Colonic mucosa (tissue), 4 donors: Measurements from ENCODE around the gene TYMP. TPM values are rescaled to one million over a fixed set of nuclear protein-coding genes. Genes with fewer than 3 reads are reported as not detected.

ENCODE experiments used
- DNase-seq: peaks from one replicate; pipeline ENCODE4 v3.0.0-alpha.2; 2020
- H3K27ac ChIP-seq: fragments of 200-600 bp; one replicate; pipeline ENCODE4 v1.8.0; 2021
- H3K27me3 ChIP-seq: fragments of 200-600 bp; one replicate; pipeline ENCODE4 v1.8.0; 2021
- H3K36me3 ChIP-seq: fragments of 200-600 bp; one replicate; pipeline ENCODE4 v1.8.0; 2021
- H3K4me1 ChIP-seq: fragments of 200-600 bp; one replicate; pipeline ENCODE4 v1.8.0; 2021; ENCODE audit warnings: mild to moderate bottlenecking
- H3K4me3 ChIP-seq: fragments of 200-600 bp; one replicate; pipeline ENCODE4 v1.8.0; 2021
- H3K9ac ChIP-seq, 2 donors: one replicate each; pipeline ENCODE4 v1.7.0; 2013; ENCODE audit warnings: control low read depth in 2 of 2, low read depth in 2 of 2, low read length in 2 of 2
- H3K9me3 ChIP-seq: fragments of 200-600 bp; one replicate; pipeline ENCODE4 v1.8.0; 2021
- CTCF ChIP-seq: fragments of 200-600 bp; IDR thresholded peaks from one replicate; pipeline ENCODE4 v1.8.0; 2022; ENCODE audit warnings: antibody characterized with exemption, mild to moderate bottlenecking
- intact Hi-C: fragments of 100-400 bp; cut with DNase I; formaldehyde crosslinking; loops from one replicate; pipeline ENCODE4 v1.14.1; 2022
- total RNA-seq, 2 donors: library from RNA; stranded (reverse); fragmentation: NEBNext Ultra II Directional in 1 of 2; extraction: Animal tissue kit (Norgen Biotek cat#: 25700) in 1 of 2; gene quantifications; one replicate each; pipeline ENCODE4 v1.2.1, GENCODE V29; 2021
- donor health status: healthy.
- donor health status: DM: no; HTN: no; CAD: no.
- donor health status: DM: no; HTN: no; CAD: no.

TYMP gene
- total RNA-seq, 2 donors from 2014 or later: 22.6 to 28.0 TPM

- intact Hi-C loops: no loop called here
- H3K9ac ChIP-seq: no peak overlapping the region
- no peak for TF ChIP-seq CTCF
- peaks cover 32% of the 10 kb centered on the region for H3K27me3 ChIP-seq
- DNase-seq: no peak
- H3K4me3 ChIP-seq: no peak overlapping the region
- no peaks in the 10 kb centered on the region for H3K9me3 ChIP-seq
- H3K4me1 ChIP-seq: no peaks in the 10 kb centered on the region
- H3K36me3 ChIP-seq: no peaks in the 10 kb centered on the region
- no peak overlapping the region for H3K27ac ChIP-seq
Measured at GRCh38 chr22:50546326-50547262, 16.8 kb upstream of the TYMP start.

DNA sequence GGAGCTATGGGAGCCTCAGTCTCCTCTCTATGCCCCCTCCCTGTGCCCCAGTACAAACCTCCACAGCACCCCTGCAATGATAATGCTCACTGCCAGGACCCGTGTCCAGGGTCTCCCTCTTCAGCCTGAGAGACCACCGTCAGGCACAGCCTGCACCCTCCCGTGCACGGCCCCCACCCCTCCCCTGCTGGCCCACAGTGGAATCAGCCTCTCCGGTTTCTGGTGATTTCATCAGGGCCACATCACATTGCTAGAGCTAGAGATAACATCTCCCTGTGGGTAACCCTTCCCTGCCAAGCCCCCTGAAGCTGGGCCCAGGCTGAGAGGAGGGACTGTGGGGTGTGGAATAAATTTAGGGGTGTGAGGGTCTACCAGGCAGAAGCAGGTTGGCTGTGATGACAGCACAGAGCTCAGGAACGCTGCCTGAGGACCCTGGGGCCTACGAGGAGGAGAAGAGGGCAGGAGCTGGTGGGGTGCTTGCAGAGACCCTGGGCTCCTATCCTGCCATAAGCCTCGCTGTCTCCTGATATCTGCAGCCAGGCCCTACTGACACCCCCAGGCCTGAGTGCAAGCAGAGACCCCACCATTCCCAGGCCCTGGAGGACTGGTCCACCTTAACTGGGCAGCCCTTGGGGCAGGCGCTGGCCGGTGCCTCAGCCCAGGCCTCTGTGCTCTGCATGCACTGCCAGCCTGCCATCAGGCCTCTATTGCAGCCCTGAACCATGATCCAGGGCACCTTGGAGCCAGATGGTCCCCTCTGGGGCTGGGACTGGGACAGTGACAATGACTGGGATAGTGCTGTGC, 15.9 kb upstream of the TYMP start, which contains the start of gene KLHDC7B:
Gene KLHDC7B, plus strand, starts transcription at position 378 of the 804 bp plus-strand sequence. Its CDS starts 345 bp downstream, at position 723.
- H3K4me1 ChIP-seq: no peaks in the 10 kb centered on the region
- H3K4me3 ChIP-seq: no peak within 1 kb of the TSS
- no peak for DNase-seq
- H3K36me3 ChIP-seq: no peaks in the 10 kb centered on the region
- H3K9me3 ChIP-seq: no peaks in the 10 kb centered on the region
- peaks cover 32% of the 10 kb centered on the region for H3K27me3 ChIP-seq
- H3K27ac ChIP-seq: peak within 1 kb of the TSS; percentile 35
- H3K9ac ChIP-seq: peak within 1 kb of the TSS; percentile 35 to 48
- intact Hi-C loops: no loop called here
- TF ChIP-seq CTCF: no peak

DNA sequence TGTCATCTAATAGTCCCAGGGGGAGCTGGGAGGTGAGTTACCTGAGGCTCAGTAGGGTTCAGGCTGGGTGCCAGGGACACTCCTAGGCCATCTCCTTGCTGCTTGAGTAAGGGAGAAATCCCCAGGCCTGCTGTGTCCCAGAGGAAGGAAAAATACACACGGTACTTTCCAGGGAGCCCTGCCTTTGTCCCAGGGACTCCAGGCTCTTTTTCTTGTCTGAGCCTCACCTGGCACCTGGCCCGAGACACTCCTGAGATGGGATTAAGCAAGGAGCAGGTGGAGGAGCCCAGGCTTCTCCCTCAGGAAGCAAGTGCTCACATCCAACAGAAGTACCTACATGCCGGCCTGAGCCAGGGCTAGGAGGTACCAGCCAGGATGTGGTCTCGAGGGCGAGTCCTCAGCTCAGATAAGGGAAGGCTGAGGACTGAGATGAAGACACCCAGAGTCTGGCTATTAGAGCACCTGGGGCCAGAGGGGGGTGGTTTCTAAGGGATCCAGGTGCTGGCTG, 15.0 kb upstream of the TYMP start:
- peak; percentile 62 for DNase-seq
- peak overlapping the region; percentile 48 to 58 for H3K9ac ChIP-seq
- no peak for TF ChIP-seq CTCF
- H3K4me1 ChIP-seq: no peaks in the 10 kb centered on the region
- H3K27me3 ChIP-seq: peaks cover 32% of the 10 kb centered on the region
- intact Hi-C loops: no loop called here
- no peak overlapping the region for H3K4me3 ChIP-seq
- no peaks in the 10 kb centered on the region for H3K9me3 ChIP-seq
- peak overlapping the region; percentile 35 for H3K27ac ChIP-seq
- no peaks in the 10 kb centered on the region for H3K36me3 ChIP-seq

DNA sequence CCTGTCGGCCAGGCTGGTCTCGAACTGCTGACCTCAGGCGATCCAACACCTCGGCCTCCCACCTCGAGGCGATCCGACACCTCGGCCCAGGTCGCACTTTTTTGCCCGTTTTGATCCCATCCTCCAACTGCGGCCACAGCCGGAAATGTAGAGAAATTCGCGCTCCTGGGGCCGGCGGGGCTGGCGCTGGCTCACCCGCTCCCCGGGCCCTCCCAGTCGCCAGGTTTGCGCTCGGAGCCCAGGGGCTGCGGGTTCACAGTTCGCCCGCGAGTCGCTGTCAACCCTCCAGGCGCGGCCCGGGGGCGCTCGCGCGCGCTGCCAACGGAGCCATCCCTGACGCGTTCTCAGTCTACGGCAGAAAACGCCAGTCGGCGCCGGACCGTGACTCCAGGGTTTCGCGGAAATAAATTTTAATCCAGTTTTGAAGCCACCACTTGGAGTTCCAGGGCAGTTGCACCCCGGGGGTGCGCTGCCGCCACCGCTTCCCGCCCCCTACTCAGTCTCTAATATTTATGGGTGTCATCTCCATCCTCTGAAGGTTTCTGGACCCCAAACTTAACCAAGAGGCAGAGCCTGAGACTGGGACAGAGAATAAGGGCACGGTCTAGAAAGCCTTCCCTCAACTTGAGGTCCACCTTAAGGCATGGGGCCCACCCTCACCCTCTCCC, 14.4 kb upstream of the TYMP start:
- Histone ChIP-seq H3K9me3 (no peaks in the 10 kb centered on the region), H3K27me3 (peaks cover 29% of the 10 kb centered on the region), H3K36me3 (no peaks in the 10 kb centered on the region), H3K4me3 (peak overlapping the region; percentile 7), H3K27ac (peak overlapping the region; percentile 35), H3K9ac (peak overlapping the region; percentile 48 to 79), H3K4me1 (no peaks in the 10 kb centered on the region)
- TF ChIP-seq CTCF: peak; percentile 53
- peak; percentile 90 for DNase-seq
- intact Hi-C loops: no loop called here
